Astrocyte of the cerebellum (primary cell): ENCODE data around the gene HPN.

Experiments
- DNase-seq: peaks from one replicate; pipeline ENCODE4 v3.0.0-alpha.2; 2011; ENCODE audit warnings: low read depth
- H3K4me3 ChIP-seq: 2 replicates; pipeline ENCODE4 v1.5.1; 2011; ENCODE audit warnings: mild to moderate bottlenecking, low read depth, low read length, moderate library complexity
- CTCF ChIP-seq: IDR thresholded peaks from 2 replicates; pipeline ENCODE4 v1.5.1; 2012; ENCODE audit warnings: low read length, low read depth, moderate library complexity, mild to moderate bottlenecking; ENCODE audit errors: missing control alignments
- in situ Hi-C: cut with HindIII; loops from 2 replicates; pipeline ENCODE4 v1.10.0; 2017; ENCODE audit warnings: low sequenced_read_pairs

The HPN gene

GRCh38 chr19:34998777-34999497 is 42.6 kb upstream of the HPN start:
- in situ Hi-C loops, result no loop called here

DNA sequence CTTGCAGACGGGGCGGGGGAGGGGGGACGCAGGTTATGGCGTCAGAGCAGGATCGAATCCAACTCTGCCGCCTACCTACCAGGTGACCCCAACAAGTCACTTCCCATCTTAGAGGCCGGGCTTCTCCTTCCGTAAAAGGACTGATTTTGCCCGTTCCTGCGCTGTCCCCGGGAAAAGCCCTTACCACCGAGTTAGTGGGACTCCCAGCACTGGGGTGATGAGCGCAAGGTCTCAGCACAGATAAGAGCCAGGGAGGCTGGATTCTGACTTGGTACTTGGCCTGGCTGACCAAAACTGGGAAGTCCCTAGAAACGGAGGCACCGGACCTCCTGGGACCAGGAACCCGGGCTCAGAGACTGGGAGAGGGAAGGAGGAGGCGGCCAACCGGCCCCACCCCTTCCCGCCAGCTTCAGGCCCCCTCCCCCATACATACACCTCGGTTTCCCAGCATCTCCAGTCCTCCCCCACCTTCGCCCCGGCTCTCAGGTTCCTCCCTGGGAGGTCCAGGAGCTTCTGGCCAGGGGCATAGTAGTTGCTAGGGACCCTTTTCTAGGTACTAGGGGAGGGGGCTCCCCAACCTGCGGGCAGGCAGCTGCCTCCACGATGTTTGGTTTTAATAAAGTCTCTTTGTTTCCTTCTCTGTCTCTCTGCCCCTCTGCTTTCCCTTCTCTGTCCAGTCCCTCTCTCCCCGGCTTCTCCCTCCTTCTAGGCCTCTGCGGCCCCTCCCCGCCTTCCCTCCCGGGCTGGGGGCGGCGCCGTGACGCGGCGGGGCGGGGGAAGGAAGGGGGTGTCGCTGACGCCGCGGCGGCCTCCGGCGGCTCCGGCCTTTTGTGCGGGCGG is 41.8 kb upstream of the HPN start, which contains the start of gene GRAMD1A:
Gene GRAMD1A (plus strand): TSS at position 826 of the 840 bp plus-strand sequence. CDS start 156 bp downstream, outside the sequence.
- peak within 1 kb of the TSS; percentile 77 for H3K4me3 ChIP-seq
- in situ Hi-C loops, result no loop called here
- no peak for TF ChIP-seq CTCF
- peak; percentile 41 for DNase-seq

More at GRCh38 chr19:34998777-34999497, 42.6 kb upstream of the HPN start:
- DNase-seq, result no peak
- H3K4me3 ChIP-seq, result peak overlapping the region; percentile 77
- no peak for TF ChIP-seq CTCF

- in situ Hi-C loops, result no loop called here
- TF ChIP-seq CTCF, result no peak
- DNase-seq, result no peak
- peak overlapping the region; percentile 77 for H3K4me3 ChIP-seq
Observed at GRCh38 chr19:35000338-35000646, 41.2 kb upstream of the HPN start.

GRCh38 chr19:35000647-35001501 is 40.6 kb upstream of the HPN start:
- peak overlapping the region; percentile 77 for H3K4me3 ChIP-seq
- no peak for DNase-seq
- in situ Hi-C loops, result no loop called here
- TF ChIP-seq CTCF, result no peak

- no peak for TF ChIP-seq CTCF
- DNase-seq, result no peak
- in situ Hi-C loops, result no loop called here
- H3K4me3 ChIP-seq, result no peak overlapping the region
Observed at GRCh38 chr19:35002037-35002535, 39.4 kb upstream of the HPN start.

- no peak overlapping the region for H3K4me3 ChIP-seq
- no peak for TF ChIP-seq CTCF
- in situ Hi-C loops, result no loop called here
- DNase-seq, result no peak
Observed at GRCh38 chr19:35004517-35005255, 36.8 kb upstream of the HPN start.
